SK-N-SH (cell line): ENCODE results near the gene ABR.
"Not testable (repeated sequence)": the region's sequence is repeated elsewhere in the genome, so short reads cannot be mapped to it uniquely, and the experiment has no call there.

Experiments used
- ELF1 ChIP-seq: IDR thresholded peaks from 2 replicates; pipeline ENCODE4 v1.4.0; 2012
- EZH2phosphoT487 ChIP-seq: fragments of 200-600 bp; sonication (generic); IDR thresholded peaks from 2 replicates; pipeline ENCODE4 v1.6.1; 2017; ENCODE audit warnings: low read depth, mixed run types, mild to moderate bottlenecking, antibody characterized with exemption, moderate library complexity, borderline replicate concordance
- POLR2AphosphoS5 ChIP-seq: IDR thresholded peaks from 2 replicates; pipeline ENCODE4 v1.6.1; 2012; ENCODE audit warnings: low read depth, low read length
- RXRA ChIP-seq: IDR thresholded peaks from 2 replicates; pipeline ENCODE4 v1.4.0; 2012; ENCODE audit warnings: low read depth, mild to moderate bottlenecking, borderline replicate concordance
- TF ChIP-seq, protein P1 (sequence below): fragments of 200-600 bp; sonication (generic); IDR thresholded peaks from 2 replicates; pipeline ENCODE4 v1.6.1; 2017; ENCODE audit warnings: antibody characterized with exemption, mild to moderate bottlenecking, moderate library complexity

DNA sequence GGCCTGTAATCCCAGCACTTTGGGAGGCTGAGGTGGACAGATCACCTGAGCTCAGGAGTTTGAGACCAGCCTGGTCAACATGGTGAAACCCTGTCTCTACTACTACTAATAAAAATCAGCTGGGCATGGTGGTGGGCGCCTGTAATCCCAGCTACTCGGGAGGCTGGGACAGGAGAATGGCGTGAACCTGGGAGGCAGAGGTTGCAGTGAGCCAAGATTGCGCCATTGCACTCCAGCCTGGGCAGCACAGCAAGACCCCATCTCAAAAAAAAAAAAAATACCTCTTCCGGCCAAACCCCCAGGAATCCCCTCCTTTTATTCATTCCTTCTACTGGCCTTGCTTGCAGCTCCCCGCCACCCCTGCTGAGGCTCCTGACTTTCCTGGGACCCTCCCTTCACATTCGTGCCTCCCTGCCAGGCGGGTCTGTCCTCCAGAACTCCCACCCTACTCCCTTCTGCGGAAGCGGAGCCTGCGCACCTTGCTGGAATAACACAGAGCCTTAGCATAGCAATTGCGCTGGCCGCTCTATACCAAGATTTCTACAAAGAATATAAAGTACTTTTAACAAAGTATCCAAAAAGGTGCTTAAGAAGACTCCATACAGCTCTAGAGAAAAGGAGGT lies 135.3 kb downstream of the ABR start:
- TF ChIP-seq POLR2AphosphoS5, ELF1, RXRA, EZH2phosphoT487: not testable (repeated sequence)
- TF ChIP-seq, protein P1, sequence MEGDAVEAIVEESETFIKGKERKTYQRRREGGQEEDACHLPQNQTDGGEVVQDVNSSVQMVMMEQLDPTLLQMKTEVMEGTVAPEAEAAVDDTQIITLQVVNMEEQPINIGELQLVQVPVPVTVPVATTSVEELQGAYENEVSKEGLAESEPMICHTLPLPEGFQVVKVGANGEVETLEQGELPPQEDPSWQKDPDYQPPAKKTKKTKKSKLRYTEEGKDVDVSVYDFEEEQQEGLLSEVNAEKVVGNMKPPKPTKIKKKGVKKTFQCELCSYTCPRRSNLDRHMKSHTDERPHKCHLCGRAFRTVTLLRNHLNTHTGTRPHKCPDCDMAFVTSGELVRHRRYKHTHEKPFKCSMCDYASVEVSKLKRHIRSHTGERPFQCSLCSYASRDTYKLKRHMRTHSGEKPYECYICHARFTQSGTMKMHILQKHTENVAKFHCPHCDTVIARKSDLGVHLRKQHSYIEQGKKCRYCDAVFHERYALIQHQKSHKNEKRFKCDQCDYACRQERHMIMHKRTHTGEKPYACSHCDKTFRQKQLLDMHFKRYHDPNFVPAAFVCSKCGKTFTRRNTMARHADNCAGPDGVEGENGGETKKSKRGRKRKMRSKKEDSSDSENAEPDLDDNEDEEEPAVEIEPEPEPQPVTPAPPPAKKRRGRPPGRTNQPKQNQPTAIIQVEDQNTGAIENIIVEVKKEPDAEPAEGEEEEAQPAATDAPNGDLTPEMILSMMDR: not testable (repeated sequence)
